IMR-90 (cell line): ENCODE results near the gene TREML2. TPM values are rescaled to one million over a fixed set of nuclear protein-coding genes. Genes with fewer than 3 reads are reported as not detected.

ENCODE experiments used
- ATAC-seq: fragments of 200-7000 bp; cut with Tn5 transposase; 2 replicates; pipeline ENCODE4 v1.9.1; 2020; ENCODE audit warnings: low read depth, mild to moderate bottlenecking, moderate library complexity
- BruUV-seq: library from RNA; stranded (reverse); fragments of 400-500 nt; replicated peaks from 2 replicates; lab custom pipeline; 2021; lab: Mats Ljungman, UMichigan
- CTCF ChIA-PET: fragments of 300-600 bp; formaldehyde crosslinking; extraction: SDS; loops from one replicate; lab custom pipeline; 2021; ENCODE audit warnings: antibody characterized with exemption; lab: Yijun Ruan, JAX
- POLR2A ChIA-PET: fragments of 300-600 bp; sonication (Branson Sonifier 250); formaldehyde crosslinking; loops from one replicate; lab custom pipeline; 2022; ENCODE audit warnings: antibody characterized with exemption; ENCODE audit not compliant: unreplicated experiment; lab: Charles Lee
- DNase-seq: peaks from one replicate; pipeline ENCODE4 v3.0.0; 2013
- H2AFZ ChIP-seq: replicated peaks from 2 replicates; pipeline ENCODE3; 2013; ENCODE audit warnings: low read length, mild to moderate bottlenecking; ENCODE audit not compliant: poor library complexity
- H2AK5ac ChIP-seq: 2 replicates; pipeline ENCODE4 v1.6.1; 2013; ENCODE audit warnings: low read depth, low read length, inconsistent platforms
- H2AK9ac ChIP-seq: replicated peaks from 2 replicates; pipeline ENCODE3; 2013; ENCODE audit warnings: mild to moderate bottlenecking, low read depth, low read length, moderate library complexity; ENCODE audit not compliant: poor library complexity
- H2BK120ac ChIP-seq: 2 replicates; pipeline ENCODE4 v1.6.1; 2013; ENCODE audit warnings: low read depth, low read length, inconsistent platforms
- H2BK15ac ChIP-seq: 3 replicates; pipeline ENCODE4 v1.6.1; 2013; ENCODE audit warnings: low read depth, low read length, inconsistent platforms
- H2BK20ac ChIP-seq: 2 replicates; pipeline ENCODE4 v1.6.1; 2013; ENCODE audit warnings: low read depth, mild to moderate bottlenecking, inconsistent platforms, low read length, moderate library complexity
- H2BK5ac ChIP-seq: 2 replicates; pipeline ENCODE4 v1.6.1; 2013; ENCODE audit warnings: mild to moderate bottlenecking, low read depth, low read length, inconsistent platforms; ENCODE audit not compliant: poor library complexity, severe bottlenecking
- H3K14ac ChIP-seq: replicated peaks from 2 replicates; pipeline ENCODE4 v1.6.1; 2013; ENCODE audit warnings: low read depth, low read length, inconsistent platforms
- H3K18ac ChIP-seq: 2 replicates; pipeline ENCODE4 v1.6.1; 2013; ENCODE audit warnings: low read depth, low read length, control low read depth
- H3K23ac ChIP-seq: 2 replicates; pipeline ENCODE4 v1.6.1; 2013; ENCODE audit warnings: low read depth, low read length, inconsistent platforms
- H3K27ac ChIP-seq: 2 replicates; pipeline ENCODE4 v1.5.1; 2013; ENCODE audit warnings: mild to moderate bottlenecking, control low read depth, low read length; ENCODE audit not compliant: insufficient read depth
- H3K27me3 ChIP-seq: 2 replicates; pipeline ENCODE4 v1.6.1; 2013; ENCODE audit warnings: low read length; ENCODE audit not compliant: control insufficient read depth, insufficient read depth
- H3K36me3 ChIP-seq: 2 replicates; pipeline ENCODE4 v1.6.1; 2013; ENCODE audit warnings: low read length, mixed read lengths; ENCODE audit not compliant: control insufficient read depth, insufficient read depth
- H3K4ac ChIP-seq: 2 replicates; pipeline ENCODE4 v1.6.1; 2013; ENCODE audit warnings: low read depth, low read length, inconsistent platforms
- H3K4me1 ChIP-seq: 2 replicates; pipeline ENCODE4 v1.6.1; 2013; ENCODE audit warnings: low read length, mixed read lengths; ENCODE audit not compliant: control insufficient read depth, insufficient read depth
- H3K4me2 ChIP-seq: 2 replicates; pipeline ENCODE4 v1.6.1; 2013; ENCODE audit warnings: low read depth, mild to moderate bottlenecking, control low read depth, low read length, moderate library complexity
- H3K4me3 ChIP-seq: 2 replicates; pipeline ENCODE4 v1.5.1; 2013; ENCODE audit warnings: low read depth, mild to moderate bottlenecking, control low read depth, low read length, moderate library complexity; ENCODE audit not compliant: insufficient read depth
- H3K56ac ChIP-seq: 2 replicates; pipeline ENCODE4 v1.6.1; 2013; ENCODE audit warnings: low read length, inconsistent platforms; ENCODE audit not compliant: insufficient read depth; ENCODE audit errors: extremely low read depth
- H3K79me1 ChIP-seq, 2 experiments: 2 replicates each; pipeline ENCODE4 v1.6.1; 2013; ENCODE audit warnings: low read length in 2 of 2, inconsistent platforms in 1 of 2, low read depth in 1 of 2
- H3K9ac ChIP-seq: 2 replicates; pipeline ENCODE4 v1.6.1; 2013; ENCODE audit warnings: low read depth, low read length, control low read depth
- H3K9me1 ChIP-seq: 2 replicates; pipeline ENCODE4 v1.6.1; 2013; ENCODE audit warnings: low read length, inconsistent platforms; ENCODE audit not compliant: insufficient read depth
- H3K9me3 ChIP-seq: 2 replicates; pipeline ENCODE4 v1.6.1; 2013; ENCODE audit warnings: low read length; ENCODE audit not compliant: control insufficient read depth, insufficient read depth
- H4K20me1 ChIP-seq: 2 replicates; pipeline ENCODE4 v1.6.1; 2013; ENCODE audit warnings: low read length, inconsistent platforms; ENCODE audit not compliant: insufficient read depth
- H4K5ac ChIP-seq: 2 replicates; pipeline ENCODE4 v1.6.1; 2013; ENCODE audit warnings: mild to moderate bottlenecking, low read depth, low read length, control low read depth
- H4K8ac ChIP-seq, 2 experiments: 2 replicates each; pipeline ENCODE4 v1.6.1; 2013; ENCODE audit warnings: low read depth in 2 of 2, low read length in 2 of 2, control low read depth in 1 of 2, inconsistent platforms in 1 of 2
- H4K91ac ChIP-seq: 2 replicates; pipeline ENCODE4 v1.6.1; 2013; ENCODE audit warnings: low read depth, low read length, inconsistent platforms; ENCODE audit not compliant: insufficient read depth
- CHD1 ChIP-seq: IDR thresholded peaks from 2 replicates; pipeline ENCODE4 v1.6.1; 2012; ENCODE audit warnings: low read depth, low read length, improper control_type of control experiment
- MAFK ChIP-seq: IDR thresholded peaks from 2 replicates; pipeline ENCODE4 v1.6.1; 2012; ENCODE audit warnings: low read depth, low read length, improper control_type of control experiment
- POLR2A ChIP-seq: IDR thresholded peaks from 2 replicates; pipeline ENCODE4 v1.6.1; 2012; ENCODE audit warnings: mild to moderate bottlenecking, low read depth, low read length
- RFX5 ChIP-seq: IDR thresholded peaks from 2 replicates; pipeline ENCODE4 v1.8.0; 2012; ENCODE audit warnings: low read depth, mild to moderate bottlenecking, low read length, moderate library complexity
- WGBS, 2 experiments: methylation state at CpG; one replicate each; pipeline versions ENCODE4 v1.1.5 to v1.1.7; 2013; ENCODE audit warnings: missing lambda C conversion rate in 2 of 2; ENCODE audit not compliant: insufficient read length in 1 of 2; ENCODE audit errors: extremely low coverage in 2 of 2; 5-methylcytosine and 5-hydroxymethylcytosine counted together
- dilution Hi-C: fragments of 300-500 bp; cut with HindIII; formaldehyde crosslinking; loops from one replicate; pipeline ENCODE4 v1.14.3; 2018; ENCODE audit warnings: low sequenced_read_pairs; ENCODE audit not compliant: unreplicated experiment
- in situ Hi-C: fragments of 300-500 bp; cut with MboI; formaldehyde crosslinking; loops from 3 replicates; pipeline ENCODE4 v1.14.3; 2019; ENCODE audit warnings: low sequenced_read_pairs, inconsistent platforms, mixed read lengths
- intact Hi-C: fragments of 100-400 bp; cut with micrococcal nuclease; formaldehyde crosslinking; loops from 2 replicates; pipeline ENCODE4 v1.10.0; 2022
- polyA plus RNA-seq, 3 experiments: library from polyadenylated mRNA; depleted of rRNA; stranded (reverse); fragments of >200 nt; gene quantifications; 2 replicates each; pipeline ENCODE4 v1.2.3, GENCODE V29; 2012; ENCODE audit warnings: low replicate concordance in 1 of 3
- total RNA-seq: library from RNA; depleted of rRNA; stranded (reverse); fragments of >200 nt; gene quantifications from 2 replicates; pipeline ENCODE4 v1.2.3, GENCODE V29; 2012
- TF ChIP-seq, protein P1 (sequence below): fragments of 150-350 bp; IDR thresholded peaks from 2 replicates; pipeline ENCODE4 v1.6.1; 2017; ENCODE audit warnings: mild to moderate bottlenecking, antibody characterized with exemption, low read length, low read depth

Gene TREML2
- total and polyA plus RNA-seq, 2 of the 4 experiments (the other 2 are of a cell fraction) = not detected

DNA sequence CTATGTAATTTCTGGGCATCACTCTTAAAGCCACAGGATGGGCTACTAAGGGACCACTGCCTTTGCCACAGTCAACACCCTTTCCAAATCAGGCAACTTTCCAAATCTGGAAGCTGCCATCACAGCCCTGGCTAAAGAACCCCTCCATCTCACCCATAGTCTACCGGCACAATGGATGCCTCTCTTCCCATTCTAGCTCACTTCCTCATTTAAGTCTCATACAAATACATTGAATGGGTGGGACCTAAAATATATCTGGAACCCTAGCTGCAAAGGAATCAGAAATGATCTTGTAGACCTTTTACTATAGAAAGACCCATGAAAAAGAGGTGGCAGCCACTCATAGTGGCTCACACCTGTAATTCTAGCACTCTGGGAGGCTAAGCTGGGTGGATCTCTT is 23.9 kb upstream of the TREML2 start:
- no peak overlapping the region for H3K23ac ChIP-seq
- H3K18ac ChIP-seq = no peak overlapping the region
- H4K20me1 ChIP-seq = no peaks in the 10 kb centered on the region
- no peak overlapping the region for H2BK15ac ChIP-seq
- no peak overlapping the region for H2AK5ac ChIP-seq
- H4K5ac ChIP-seq = no peak overlapping the region
- ATAC-seq = no peak
- WGBS, 2 experiments = no CpG with 5 or more reads among the region's 1 CpG
- no peak overlapping the region for H2BK120ac ChIP-seq
- no peak overlapping the region for H3K9ac ChIP-seq
- in situ Hi-C loops (no loop called here), dilution Hi-C loops (no loop called here), intact Hi-C loops (no loop called here)
- no peak overlapping the region for H3K14ac ChIP-seq
- no peak overlapping the region for H3K4me2 ChIP-seq
- H3K4me3 ChIP-seq = no peak overlapping the region
- POLR2A ChIA-PET = no interaction called here
- H4K91ac ChIP-seq = no peak overlapping the region
- H2BK5ac ChIP-seq = no peak overlapping the region
- H3K9me1 ChIP-seq = no peaks in the 10 kb centered on the region
- TF ChIP-seq MAFK (no peak), CHD1 (no peak), RFX5 (no peak), POLR2A (no peak)
- TF ChIP-seq, protein P1, sequence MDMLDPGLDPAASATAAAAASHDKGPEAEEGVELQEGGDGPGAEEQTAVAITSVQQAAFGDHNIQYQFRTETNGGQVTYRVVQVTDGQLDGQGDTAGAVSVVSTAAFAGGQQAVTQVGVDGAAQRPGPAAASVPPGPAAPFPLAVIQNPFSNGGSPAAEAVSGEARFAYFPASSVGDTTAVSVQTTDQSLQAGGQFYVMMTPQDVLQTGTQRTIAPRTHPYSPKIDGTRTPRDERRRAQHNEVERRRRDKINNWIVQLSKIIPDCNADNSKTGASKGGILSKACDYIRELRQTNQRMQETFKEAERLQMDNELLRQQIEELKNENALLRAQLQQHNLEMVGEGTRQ = no peak
- H3K79me1 ChIP-seq = no peaks in the 10 kb centered on the region
- CTCF ChIA-PET = interaction anchor here (0.9 kb wide), 1 partner anchor 12 kb away, joined by 3 read pairs; no protein-coding TSS in a partner anchor
- H3K27ac ChIP-seq = no peak overlapping the region
- H3K36me3 ChIP-seq = no peaks in the 10 kb centered on the region
- H2AK9ac ChIP-seq = no peak overlapping the region
- no peak for DNase-seq
- peaks cover 2% of the 10 kb centered on the region; the same call in 1 of the 2 replicates for H3K27me3 ChIP-seq
- no peak overlapping the region for H4K8ac ChIP-seq
- no peak overlapping the region for H3K4ac ChIP-seq
- no peak overlapping the region for H3K56ac ChIP-seq
- BruUV-seq = no TSS peak
- H2BK20ac ChIP-seq = no peak overlapping the region
- no peak overlapping the region for H2AFZ ChIP-seq
- H3K4me1 ChIP-seq = no peaks in the 10 kb centered on the region
- H3K9me3 ChIP-seq = no peaks in the 10 kb centered on the region
